RWPE2 (cell line): ENCODE measurements around the gene NUDC.

ENCODE experiments used
- ATAC-seq: fragments of 200-7000 bp; cut with Tn5 transposase; 3 replicates; pipeline ENCODE4 v1.9.1; 2021; ENCODE audit warnings: low read depth
- DNase-seq: peaks from one replicate; pipeline ENCODE4 v3.0.0-alpha.2; 2020; ENCODE audit warnings: low spot score
- H3K27ac ChIP-seq: fragments of 450-650 bp; 2 replicates; pipeline ENCODE4 v1.5.1; 2017; ENCODE audit warnings: mild to moderate bottlenecking; ENCODE audit not compliant: poor library complexity, severe bottlenecking
- H3K27me3 ChIP-seq: fragments of 250-450 bp; sonication (Bioruptor Pico); 2 replicates; pipeline ENCODE4 v1.5.1; 2021; ENCODE audit warnings: mild to moderate bottlenecking, moderate library complexity; ENCODE audit not compliant: insufficient read depth, poor library complexity, severe bottlenecking
- H3K36me3 ChIP-seq: fragments of 250-450 bp; sonication (Bioruptor Pico); 2 replicates; pipeline ENCODE4 v1.5.1; 2020; ENCODE audit warnings: low read depth, mild to moderate bottlenecking, moderate library complexity
- H3K4me1 ChIP-seq: fragments of 250-450 bp; sonication (Bioruptor Pico); 2 replicates; pipeline ENCODE4 v1.5.1; 2021; ENCODE audit warnings: mild to moderate bottlenecking, moderate library complexity; ENCODE audit not compliant: insufficient read depth, poor library complexity, severe bottlenecking
- H3K4me3 ChIP-seq: fragments of 250-450 bp; sonication (Bioruptor Pico); 2 replicates; pipeline ENCODE4 v1.5.1; 2021; ENCODE audit warnings: mild to moderate bottlenecking, moderate library complexity; ENCODE audit not compliant: severe bottlenecking
- H3K9me3 ChIP-seq: fragments of 250-450 bp; sonication (Bioruptor Pico); 2 replicates; pipeline ENCODE4 v1.5.1; 2021; ENCODE audit warnings: mild to moderate bottlenecking, moderate library complexity; ENCODE audit not compliant: severe bottlenecking
- CTCF ChIP-seq: fragments of 450-650 bp; IDR thresholded peaks from one replicate; pipeline ENCODE4 v1.5.1; 2017; ENCODE audit warnings: mild to moderate bottlenecking, moderate library complexity; ENCODE audit not compliant: poor library complexity, severe bottlenecking

NUDC gene

GRCh38 chr1:26932531-26932930 is 11.0 kb downstream of the NUDC start:
- Histone ChIP-seq H3K27ac (no peak overlapping the region), H3K4me1 (no peaks in the 10 kb centered on the region), H3K27me3 (no peaks in the 10 kb centered on the region), H3K36me3 (peaks cover 74% of the 10 kb centered on the region), H3K9me3 (no peaks in the 10 kb centered on the region), H3K4me3 (no peak overlapping the region)
- DNase-seq (no peak), ATAC-seq (no peak)
- no peak for TF ChIP-seq CTCF

GRCh38 chr1:26936823-26937222 is 15.3 kb downstream of the NUDC start:
- Histone ChIP-seq H3K4me3 (no peak overlapping the region), H3K9me3 (no peaks in the 10 kb centered on the region), H3K4me1 (peaks cover 3% of the 10 kb centered on the region), H3K27ac (no peak overlapping the region), H3K27me3 (no peaks in the 10 kb centered on the region), H3K36me3 (peaks cover 71% of the 10 kb centered on the region)
- ATAC-seq (no peak), DNase-seq (no peak)
- TF ChIP-seq CTCF = no peak

- peaks cover 3% of the 10 kb centered on the region for H3K4me1 ChIP-seq
- no peak overlapping the region for H3K4me3 ChIP-seq
- no peaks in the 10 kb centered on the region for H3K27me3 ChIP-seq
- H3K36me3 ChIP-seq = peaks cover 73% of the 10 kb centered on the region
- DNase-seq = no peak
- no peak for TF ChIP-seq CTCF
- no peaks in the 10 kb centered on the region for H3K9me3 ChIP-seq
- no peak for ATAC-seq
- H3K27ac ChIP-seq = no peak overlapping the region
Observed at GRCh38 chr1:26938004-26938658, 16.6 kb downstream of the NUDC start.

DNA sequence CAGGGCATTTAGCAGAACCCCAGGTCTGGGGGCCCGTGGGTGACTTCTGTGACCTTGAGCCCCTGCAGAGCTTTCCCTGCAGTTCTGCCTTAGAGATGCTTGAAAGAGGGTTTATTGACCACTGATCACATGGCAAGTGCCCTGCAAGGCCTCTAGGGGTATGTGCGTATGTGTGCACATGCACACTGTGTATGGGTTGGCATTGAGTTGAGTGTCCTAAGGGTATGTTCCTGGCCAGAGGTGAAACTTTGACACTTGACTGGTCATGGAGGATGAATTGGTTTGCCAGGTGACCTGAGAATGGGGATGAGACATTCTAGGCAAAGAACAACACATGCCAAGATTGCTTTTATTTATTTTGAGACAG is 17.1 kb downstream of the NUDC start:
- peaks cover 73% of the 10 kb centered on the region for H3K36me3 ChIP-seq
- no peak for TF ChIP-seq CTCF
- no peaks in the 10 kb centered on the region for H3K27me3 ChIP-seq
- H3K4me1 ChIP-seq = peaks cover 3% of the 10 kb centered on the region
- no peak overlapping the region for H3K4me3 ChIP-seq
- DNase-seq (no peak), ATAC-seq (no peak)
- H3K27ac ChIP-seq = no peak overlapping the region
- H3K9me3 ChIP-seq = no peaks in the 10 kb centered on the region

DNA sequence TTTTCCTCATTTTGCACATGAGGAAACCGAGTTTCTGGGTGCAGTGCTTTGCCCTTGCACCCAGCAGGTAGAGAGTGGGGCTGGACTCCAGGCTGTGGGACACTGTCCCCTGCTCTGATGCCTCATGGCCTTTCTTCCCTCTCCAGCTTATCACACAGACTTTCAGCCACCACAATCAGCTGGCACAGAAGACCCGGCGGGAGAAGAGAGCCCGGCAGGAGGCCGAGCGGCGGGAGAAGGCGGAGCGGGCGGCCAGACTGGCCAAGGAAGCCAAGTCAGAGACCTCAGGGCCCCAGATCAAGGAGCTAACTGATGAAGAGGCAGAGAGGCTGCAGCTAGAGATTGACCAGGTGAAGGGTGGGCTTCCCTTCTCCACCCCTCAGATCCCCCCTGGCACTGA is 19.8 kb downstream of the NUDC start:
- H3K4me3 ChIP-seq = no peak overlapping the region
- no peaks in the 10 kb centered on the region for H3K9me3 ChIP-seq
- no peak for TF ChIP-seq CTCF
- peaks cover 3% of the 10 kb centered on the region for H3K4me1 ChIP-seq
- no peak for DNase-seq
- no peak for ATAC-seq
- no peak overlapping the region for H3K27ac ChIP-seq
- H3K36me3 ChIP-seq = peaks cover 79% of the 10 kb centered on the region
- no peaks in the 10 kb centered on the region for H3K27me3 ChIP-seq
